HG03097 (cell line): ENCODE measurements around the gene ATP13A2.
A peak's percentile ranks its signal among the peaks of the same experiment; 100 is the strongest.

Source experiments
- ATAC-seq: cut with Tn5 transposase; IDR thresholded peaks from one replicate; pipeline ENCODE4 v1.9.1; 2021; ENCODE audit not compliant: unreplicated experiment, low FRiP score

Gene ATP13A2

GRCh38 chr1:17011439-17012307, at the start of gene ATP13A2:
ATP13A2 (minus strand) TSS chr1:17011928; CDS start chr1:17011738, 190 bp downstream.
- ATAC-seq = peak; percentile 87

- ATAC-seq = no peak
Measured at GRCh38 chr1:17061486-17061885, 49.8 kb upstream of the ATP13A2 start.

- no peak for ATAC-seq
Measured at GRCh38 chr1:17060306-17060749, 48.6 kb upstream of the ATP13A2 start.

GRCh38 chr1:17059391-17060305, 47.9 kb upstream of the ATP13A2 start:
- no peak for ATAC-seq

GRCh38 chr1:17056551-17056950, 44.8 kb upstream of the ATP13A2 start:
- ATAC-seq = no peak

- no peak for ATAC-seq
Measured at GRCh38 chr1:17055801-17056200, 44.1 kb upstream of the ATP13A2 start.

GRCh38 chr1:17053685-17054410, 42.1 kb upstream of the ATP13A2 start, which contains the start of gene SDHB:
SDHB (minus strand) TSS chr1:17054032; CDS start chr1:17054019, 13 bp downstream.
- peak; percentile 95 for ATAC-seq

- no peak for ATAC-seq
Measured at GRCh38 chr1:17053086-17053684, 41.5 kb upstream of the ATP13A2 start.

GRCh38 chr1:17052641-17053040, 40.9 kb upstream of the ATP13A2 start:
- ATAC-seq = no peak

GRCh38 chr1:17052038-17052437, 40.3 kb upstream of the ATP13A2 start:
- no peak for ATAC-seq

- no peak for ATAC-seq
Measured at GRCh38 chr1:17047924-17048323, 36.2 kb upstream of the ATP13A2 start.

GRCh38 chr1:17046334-17046657, 34.6 kb upstream of the ATP13A2 start:
- no peak for ATAC-seq

- no peak for ATAC-seq
Measured at GRCh38 chr1:17045634-17046333, 34.1 kb upstream of the ATP13A2 start.

GRCh38 chr1:17045150-17045549, 33.4 kb upstream of the ATP13A2 start:
- no peak for ATAC-seq

- ATAC-seq = no peak
Measured at GRCh38 chr1:17043676-17044075, 31.9 kb upstream of the ATP13A2 start.

- ATAC-seq = no peak
Measured at GRCh38 chr1:17040135-17040534, 28.4 kb upstream of the ATP13A2 start.

- ATAC-seq = no peak
Measured at GRCh38 chr1:17039522-17039921, 27.8 kb upstream of the ATP13A2 start.

GRCh38 chr1:17033481-17033880, 21.8 kb upstream of the ATP13A2 start:
- ATAC-seq = no peak

- ATAC-seq = no peak
Measured at GRCh38 chr1:17032741-17033140, 21.0 kb upstream of the ATP13A2 start.

- no peak for ATAC-seq
Measured at GRCh38 chr1:17031436-17031835, 19.7 kb upstream of the ATP13A2 start.
